GM18508 (cell line): ENCODE data around the gene GNG12.

Experiments used
- ATAC-seq: cut with Tn5 transposase; IDR thresholded peaks from one replicate; pipeline ENCODE4 v1.9.1; 2021; ENCODE audit warnings: moderate number of reproducible peaks; ENCODE audit not compliant: insufficient read depth, unreplicated experiment

GNG12 gene

DNA sequence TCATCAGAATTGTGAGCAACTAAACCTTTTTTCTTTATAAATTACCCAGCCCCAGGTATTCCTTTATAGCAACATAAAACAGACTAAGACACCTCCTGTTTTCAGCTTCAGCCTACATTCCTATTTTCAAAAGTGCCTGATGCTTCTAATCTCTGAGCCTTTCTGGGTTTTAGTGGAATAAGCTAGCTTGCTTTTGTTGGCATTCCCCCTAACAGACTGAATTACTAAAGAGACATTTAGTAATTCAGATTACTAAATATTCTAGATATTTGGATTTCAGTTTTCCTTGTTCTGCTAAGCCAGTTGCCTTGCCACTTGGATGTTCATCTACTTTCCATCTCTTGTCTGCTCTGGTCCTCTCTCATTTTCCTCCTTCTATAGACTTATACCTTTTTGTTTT lies 10.5 kb upstream of the GNG12 start:
- no peak for ATAC-seq

GRCh38 chr1:67843331-67843730 lies 10.1 kb upstream of the GNG12 start:
- ATAC-seq: no peak

DNA sequence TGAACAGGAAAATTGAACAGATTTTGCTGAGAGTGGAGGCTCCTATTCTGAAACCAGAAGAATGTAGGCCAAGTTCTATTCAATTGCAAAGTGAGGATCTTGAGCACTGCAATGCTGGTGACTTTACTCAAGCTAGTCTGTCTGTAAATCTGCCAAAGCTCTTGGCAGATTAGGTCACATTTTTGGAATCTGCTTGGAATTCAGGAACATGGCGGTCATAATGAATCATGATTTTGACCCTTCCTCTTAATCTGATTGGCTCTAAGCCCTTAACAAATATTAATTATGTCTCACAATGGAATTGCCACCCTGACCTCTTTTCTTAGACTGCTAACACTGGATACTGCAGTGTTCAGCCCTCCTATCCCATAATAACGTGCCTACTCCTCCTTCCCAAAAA lies 7.2 kb upstream of the GNG12 start:
- no peak for ATAC-seq

GRCh38 chr1:67839826-67840225 lies 6.6 kb upstream of the GNG12 start:
- ATAC-seq: no peak

GRCh38 chr1:67838180-67838910 lies 5.1 kb upstream of the GNG12 start:
- no peak for ATAC-seq

GRCh38 chr1:67836769-67837168 lies 3.5 kb upstream of the GNG12 start:
- no peak for ATAC-seq

DNA sequence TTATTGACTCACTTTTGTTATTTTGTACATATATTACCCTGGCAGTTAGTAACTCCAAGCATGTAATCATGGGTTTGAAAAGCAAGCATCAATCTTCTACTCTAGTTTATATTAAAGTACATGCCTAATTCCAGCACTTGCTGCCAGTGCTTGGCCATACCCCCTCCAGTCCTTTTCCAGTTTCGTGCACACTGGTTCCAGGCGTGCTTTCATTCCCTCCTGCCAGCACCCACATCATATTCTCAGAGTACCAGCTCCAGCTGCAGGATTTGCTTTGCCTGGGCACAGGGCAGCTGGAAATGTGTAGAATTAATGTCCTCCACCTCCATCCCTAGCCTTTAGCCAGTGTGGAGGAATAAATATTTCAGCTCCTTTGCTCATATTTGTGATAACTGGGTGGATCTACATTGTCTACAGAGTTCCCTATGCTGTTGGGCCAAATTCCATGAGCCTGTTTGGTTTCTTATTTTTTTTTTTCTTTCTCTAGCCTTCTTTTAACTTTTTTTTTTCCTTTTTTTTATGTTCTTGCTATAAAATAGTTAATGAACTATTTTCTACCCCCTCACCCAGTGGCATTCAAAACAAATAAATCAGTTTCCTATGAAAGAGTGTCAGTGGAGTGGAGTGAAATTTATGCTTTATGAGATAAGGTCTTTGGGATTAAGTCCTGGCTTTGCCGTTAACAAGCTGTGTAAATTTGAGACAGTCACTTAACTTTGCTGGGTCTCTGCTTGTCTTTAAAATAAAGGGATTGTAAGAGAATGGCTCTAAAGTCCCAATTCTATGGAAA lies 2.6 kb upstream of the GNG12 start:
- no peak for ATAC-seq

DNA sequence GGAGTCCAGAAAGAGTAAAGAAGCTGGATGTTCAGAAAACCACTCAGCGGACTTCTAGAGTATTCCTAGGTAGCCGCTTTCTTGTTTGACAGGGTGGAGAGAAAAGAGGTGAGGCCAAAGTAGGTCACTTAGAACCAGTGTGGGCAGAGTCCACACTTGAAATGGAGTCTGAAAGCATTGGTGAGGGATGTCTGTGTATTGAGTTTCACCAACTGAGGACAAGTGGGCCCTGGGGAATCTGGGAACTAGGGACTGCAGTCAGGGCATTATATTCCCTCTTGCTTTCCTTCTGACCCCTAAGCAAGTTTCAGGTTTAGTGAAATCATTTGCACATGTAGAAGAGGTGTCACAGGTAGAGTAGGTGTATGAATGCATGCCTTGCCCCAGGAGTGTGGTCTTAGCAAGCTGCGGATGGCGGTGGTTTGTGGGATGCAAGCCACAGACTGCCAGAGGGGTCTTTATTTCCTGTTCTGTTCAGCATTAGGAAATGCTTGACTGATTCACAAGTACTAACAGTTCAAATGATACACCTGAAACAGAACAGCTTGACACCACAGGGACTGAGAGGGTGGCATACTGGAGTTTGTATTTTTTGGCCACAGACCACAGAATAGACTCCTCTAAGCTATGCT lies 1.1 kb upstream of the GNG12 start:
- ATAC-seq: no peak

DNA sequence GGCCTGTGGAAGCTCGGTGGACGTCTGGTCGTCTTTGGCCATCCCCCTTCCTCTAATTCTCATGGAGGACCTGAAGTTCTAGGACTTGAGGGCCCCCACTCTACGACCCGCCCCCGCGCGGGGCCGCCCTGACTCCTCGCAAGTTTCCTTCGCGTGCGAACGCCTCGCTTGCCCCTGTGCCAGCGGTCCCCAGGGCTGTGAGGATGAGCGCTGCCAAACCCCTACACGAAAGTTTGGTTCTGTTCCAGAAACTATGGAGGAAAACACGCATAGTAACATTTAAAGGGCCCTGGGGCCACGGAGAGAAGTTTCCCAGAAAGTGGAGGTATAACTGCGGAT lies 304 bp upstream of the GNG12 start:
- no peak for ATAC-seq

GRCh38 chr1:67831850-67832513 lies 1.3 kb downstream of the GNG12 start:
- ATAC-seq: no peak

DNA sequence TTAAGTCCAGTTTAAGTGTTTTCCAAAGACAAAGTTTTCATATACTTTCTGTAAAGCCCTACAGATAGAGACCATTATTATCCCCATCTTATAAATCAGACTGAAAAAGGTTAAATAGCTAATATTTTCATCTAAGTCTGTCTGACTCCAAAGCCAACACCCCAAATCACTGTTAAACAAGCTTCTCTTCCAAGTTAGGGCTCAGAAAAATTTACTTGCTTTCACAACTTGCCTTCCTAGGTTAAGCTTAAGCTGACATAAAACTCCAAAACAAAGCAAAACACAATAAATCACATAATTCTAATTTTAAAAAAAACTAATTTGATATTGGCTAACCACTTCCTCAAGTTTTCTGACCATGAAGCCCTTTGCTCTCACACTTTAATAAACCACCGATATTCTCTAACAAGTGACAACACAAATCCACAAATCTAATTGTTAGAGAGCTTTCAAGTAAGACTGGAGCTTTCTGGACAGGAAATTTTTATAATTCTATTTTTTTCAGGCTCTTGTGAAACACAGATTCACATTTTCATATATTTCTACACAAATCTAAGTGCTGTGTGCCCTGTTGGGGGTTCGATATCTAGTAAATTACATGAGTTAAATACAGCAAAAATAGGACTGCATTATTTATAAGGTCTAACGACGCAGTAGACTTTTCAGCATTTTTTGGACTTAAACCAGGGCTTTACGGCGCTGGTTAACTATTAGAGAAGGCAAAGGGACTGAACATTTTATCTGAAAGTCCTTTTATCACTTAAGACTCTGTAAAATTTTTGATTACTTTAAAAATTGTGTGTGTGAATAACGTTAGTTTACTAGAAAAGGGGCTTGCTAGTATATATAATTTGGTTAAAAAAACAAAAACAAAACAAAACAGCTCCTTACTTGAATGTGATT lies 2.1 kb downstream of the GNG12 start:
- ATAC-seq: no peak

- ATAC-seq: no peak
Measured at GRCh38 chr1:67830226-67830625, 3.0 kb downstream of the GNG12 start.

GRCh38 chr1:67827688-67828087 lies 5.6 kb downstream of the GNG12 start:
- ATAC-seq: no peak

DNA sequence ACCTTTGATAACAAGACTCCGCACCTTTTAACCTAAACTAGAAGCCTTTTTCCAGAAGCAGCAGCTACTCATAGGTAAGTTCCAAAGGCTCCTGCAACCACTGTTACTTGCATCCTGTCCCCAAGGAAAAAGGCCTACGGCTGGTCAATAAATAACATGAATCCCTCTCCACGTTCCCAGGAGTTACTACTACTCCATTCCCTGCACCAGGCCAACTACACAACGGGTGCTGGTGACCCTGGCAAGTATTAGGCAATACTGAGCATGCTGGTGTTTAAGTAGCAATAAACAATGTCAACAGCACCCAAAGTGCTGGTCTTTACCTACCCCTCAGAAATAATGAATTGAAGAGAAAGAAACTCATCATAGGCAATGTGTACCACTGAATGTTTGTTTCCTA lies 7.7 kb downstream of the GNG12 start:
- ATAC-seq: no peak

DNA sequence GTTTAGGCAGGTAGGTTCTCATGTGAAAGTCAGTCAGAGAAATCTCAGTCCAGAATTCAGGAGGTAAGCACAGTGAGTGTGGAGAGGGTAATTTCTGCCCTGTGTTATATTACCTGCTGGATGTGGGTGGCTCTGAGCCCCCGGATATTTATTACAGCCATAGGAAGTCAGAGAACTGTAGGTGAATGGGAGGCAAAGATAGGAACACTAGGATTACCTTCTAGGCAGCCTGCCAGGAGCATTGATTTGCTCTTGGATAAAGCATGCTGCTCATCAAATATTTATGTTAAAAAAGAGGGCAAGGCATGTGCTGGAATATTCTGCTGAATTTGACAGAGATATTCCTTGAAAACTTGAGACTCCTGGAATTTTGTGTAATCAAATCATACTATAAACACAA lies 8.5 kb downstream of the GNG12 start:
- no peak for ATAC-seq

DNA sequence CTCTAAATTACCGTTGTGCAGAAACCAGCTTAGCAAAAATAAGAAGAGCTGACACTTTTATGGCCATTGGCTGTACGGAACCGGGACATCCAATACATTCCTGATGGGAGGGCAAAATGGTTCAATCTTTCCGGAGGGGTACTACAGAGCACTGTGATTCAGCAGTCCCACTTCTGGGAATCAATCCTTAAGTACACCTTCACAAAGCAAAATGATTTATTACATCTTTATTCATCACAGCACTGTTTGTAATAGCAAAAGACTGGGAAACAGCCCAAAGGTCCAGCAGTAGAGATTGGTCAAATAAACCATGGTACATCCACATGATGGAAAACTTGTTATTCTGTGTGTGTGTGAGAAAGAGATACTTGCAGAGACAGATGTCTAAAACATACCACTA lies 9.7 kb downstream of the GNG12 start:
- no peak for ATAC-seq

- no peak for ATAC-seq
Measured at GRCh38 chr1:67821263-67821662, 12.0 kb downstream of the GNG12 start.

DNA sequence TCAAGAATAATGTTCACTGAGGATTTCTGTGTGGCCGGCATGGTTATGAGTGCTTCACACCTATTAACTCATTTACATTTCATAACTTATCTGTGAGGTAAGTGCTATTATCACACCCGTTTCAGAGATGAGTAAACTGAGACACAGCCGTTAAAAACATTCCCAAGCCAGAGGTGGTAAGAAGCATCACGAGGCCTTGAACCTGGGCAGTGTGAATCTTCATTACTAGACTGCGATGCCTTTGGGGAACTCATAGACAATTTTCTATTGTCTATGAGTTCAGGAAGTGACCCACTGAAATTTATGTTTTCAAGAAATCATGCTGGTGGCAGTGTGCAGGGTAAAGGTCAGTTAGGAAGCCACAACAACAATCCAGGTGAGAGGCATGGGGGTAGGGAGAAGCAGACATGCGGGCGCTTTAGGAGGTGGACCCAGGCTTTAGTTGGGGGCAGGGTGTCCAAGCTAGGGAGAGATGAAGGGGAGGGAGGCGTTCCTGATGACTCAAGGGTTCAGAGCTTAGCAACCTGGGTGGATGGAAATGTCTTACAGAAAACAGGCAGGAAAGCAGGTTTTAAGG lies 14.5 kb downstream of the GNG12 start:
- ATAC-seq: no peak

DNA sequence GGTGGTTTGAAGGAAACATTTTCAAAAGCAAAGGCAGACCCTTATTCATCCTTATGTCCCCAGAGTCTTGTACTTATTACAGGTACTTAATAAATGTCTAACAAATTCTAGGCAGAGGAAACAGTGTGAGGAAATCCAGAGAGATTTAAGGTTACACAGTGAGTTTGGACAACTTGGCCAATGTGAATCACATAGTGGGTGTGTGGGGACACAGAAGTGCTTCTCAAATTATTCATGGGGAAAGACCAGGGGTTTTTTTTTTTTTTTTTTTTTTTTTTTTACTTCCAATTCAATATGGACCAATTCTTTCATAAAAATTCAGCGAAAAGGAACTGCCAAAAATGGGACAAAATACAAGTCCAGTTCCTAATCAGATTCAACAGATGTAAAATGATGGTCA lies 15.1 kb downstream of the GNG12 start:
- ATAC-seq: no peak

DNA sequence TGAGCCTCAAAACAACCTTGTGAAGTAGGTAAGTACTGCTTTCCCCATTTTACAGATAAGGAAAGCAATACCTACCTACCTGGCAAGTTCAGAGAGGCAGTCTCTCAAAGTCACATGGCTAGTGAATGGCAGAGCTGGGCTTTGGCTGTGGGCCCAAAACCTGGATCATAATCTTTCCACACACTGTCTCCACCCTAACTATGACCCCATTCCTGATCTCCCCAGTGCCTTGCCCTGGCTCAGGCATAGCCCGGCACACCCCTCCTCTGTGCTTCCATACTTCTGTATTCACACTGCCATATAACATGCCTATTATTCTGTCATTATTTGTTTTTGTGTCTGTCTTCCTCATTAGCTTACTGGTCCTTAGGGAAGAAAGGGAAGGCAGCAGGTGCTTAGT lies 15.9 kb downstream of the GNG12 start:
- ATAC-seq: no peak
